ENCODE data around the gene NRG2.

NRG2 gene

GRCh38 chr5:139845846-139846681 is 197.0 kb downstream of the NRG2 start:
- H3K4me3 ChIP-seq (ENCODE audit: low read length), result no peak overlapping the region
- H3K4me1 ChIP-seq (ENCODE audit: control insufficient read depth, low read length), result no peaks in the 10 kb centered on the region; the same call in 1 of the 2 replicates
- H3K4me2 ChIP-seq (ENCODE audit: low read length), result no peak overlapping the region
- H3K36me3 ChIP-seq (ENCODE audit: control insufficient read depth, low read length), result no peaks in the 10 kb centered on the region
- TF ChIP-seq CTCF (IDR thresholded peaks at IDR 0.05; ENCODE audit: low read depth, low read length, poor library complexity, severe bottlenecking), result no peak
- TF ChIP-seq EZH2phosphoT487 (IDR thresholded peaks at IDR 0.05; ENCODE audit: borderline replicate concordance, low read length), result no peak
- H3K79me2 ChIP-seq (ENCODE audit: control insufficient read depth, low read length), result no peaks in the 10 kb centered on the region
- H4K20me1 ChIP-seq (ENCODE audit: control insufficient read depth, insufficient read depth, low read depth, low read length), result no peaks in the 10 kb centered on the region
- no peaks in the 10 kb centered on the region for H3K9me2 ChIP-seq (replicated peaks; ENCODE audit: control insufficient read depth, low read length)
- H3K9me3 ChIP-seq (ENCODE audit: control insufficient read depth, insufficient read depth, low read length), result no peaks in the 10 kb centered on the region
- peaks cover 42% of the 10 kb centered on the region for H3K27me3 ChIP-seq (ENCODE audit: control insufficient read depth, low read length)
- H3F3A ChIP-seq (ENCODE audit: control insufficient read depth, insufficient read depth), result no peaks in the 10 kb centered on the region
- no peak overlapping the region for H3K27ac ChIP-seq (ENCODE audit: low read depth, low read length)

GRCh38 chr5:139844472-139845145 is 198.5 kb downstream of the NRG2 start:
- Histone ChIP-seq H3K9me2 (replicated peaks; ENCODE audit: control insufficient read depth, low read length) (no peaks in the 10 kb centered on the region), H3K27me3 (ENCODE audit: control insufficient read depth, low read length) (peaks cover 42% of the 10 kb centered on the region)

DNA sequence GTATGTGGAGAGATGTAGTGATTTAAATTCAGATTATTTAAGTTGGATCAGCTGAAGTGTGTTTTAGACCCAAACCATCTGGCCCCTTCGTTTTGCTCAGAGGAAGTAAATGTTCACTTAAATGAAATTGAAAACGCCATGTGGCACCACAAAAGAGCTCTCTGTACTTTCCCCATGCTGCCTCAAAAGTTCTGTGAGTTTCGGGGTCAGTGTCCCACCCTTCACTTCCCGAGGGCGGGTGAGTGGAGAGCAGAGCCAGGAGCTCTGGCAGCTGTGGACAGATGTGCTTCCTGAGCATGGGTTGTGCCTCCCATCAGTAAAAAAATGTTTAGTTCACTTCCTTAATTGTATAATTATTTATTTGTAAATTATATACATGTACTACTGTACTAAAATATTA is 199.1 kb downstream of the NRG2 start:
- Histone ChIP-seq H3K27ac (ENCODE audit: low read depth, low read length) (no peak overlapping the region), H3K9me2 (replicated peaks; ENCODE audit: control insufficient read depth, low read length) (no peaks in the 10 kb centered on the region), H3K4me2 (ENCODE audit: low read length) (no peak overlapping the region), H3F3A (ENCODE audit: control insufficient read depth, insufficient read depth) (no peaks in the 10 kb centered on the region), H3K36me3 (ENCODE audit: control insufficient read depth, low read length) (no peaks in the 10 kb centered on the region), H4K20me1 (ENCODE audit: control insufficient read depth, insufficient read depth, low read depth, low read length) (no peaks in the 10 kb centered on the region), H3K9me3 (ENCODE audit: control insufficient read depth, insufficient read depth, low read length) (no peaks in the 10 kb centered on the region), H3K4me1 (ENCODE audit: control insufficient read depth, low read length) (no peaks in the 10 kb centered on the region; the same call in 1 of the 2 replicates), H3K79me2 (ENCODE audit: control insufficient read depth, low read length) (no peaks in the 10 kb centered on the region), H3K4me3 (ENCODE audit: low read length) (no peak overlapping the region), H3K27me3 (ENCODE audit: control insufficient read depth, low read length) (peaks cover 39% of the 10 kb centered on the region)
- TF ChIP-seq CTCF (IDR thresholded peaks at IDR 0.05; ENCODE audit: low read depth, low read length, poor library complexity, severe bottlenecking) (no peak), EZH2phosphoT487 (IDR thresholded peaks at IDR 0.05; ENCODE audit: borderline replicate concordance, low read length) (no peak)

More at GRCh38 chr5:139844472-139845145, 198.5 kb downstream of the NRG2 start:
- Histone ChIP-seq H3K4me2 (ENCODE audit: low read length) (no peak overlapping the region), H3K4me3 (ENCODE audit: low read length) (no peak overlapping the region), H3K79me2 (ENCODE audit: control insufficient read depth, low read length) (no peaks in the 10 kb centered on the region), H3K4me1 (ENCODE audit: control insufficient read depth, low read length) (no peaks in the 10 kb centered on the region; the same call in 1 of the 2 replicates), H3K27ac (ENCODE audit: low read depth, low read length) (no peak overlapping the region), H3K36me3 (ENCODE audit: control insufficient read depth, low read length) (no peaks in the 10 kb centered on the region), H4K20me1 (ENCODE audit: control insufficient read depth, insufficient read depth, low read depth, low read length) (no peaks in the 10 kb centered on the region), H3K9me3 (ENCODE audit: control insufficient read depth, insufficient read depth, low read length) (no peaks in the 10 kb centered on the region), H3F3A (ENCODE audit: control insufficient read depth, insufficient read depth) (no peaks in the 10 kb centered on the region)
- TF ChIP-seq CTCF (IDR thresholded peaks at IDR 0.05; ENCODE audit: low read depth, low read length, poor library complexity, severe bottlenecking), result peak; percentile 84
- TF ChIP-seq EZH2phosphoT487 (IDR thresholded peaks at IDR 0.05; ENCODE audit: borderline replicate concordance, low read length), result no peak
